Measurements from ENCODE around the gene CDC20. TPM values are rescaled to one million over a fixed set of nuclear protein-coding genes. Genes with fewer than 3 reads are reported as not detected.
A peak's percentile ranks its signal among the peaks of the same experiment; 100 is the strongest.

CDC20 gene
- total RNA-seq, 1 experiment from 2014 or later = 185 TPM

GRCh38 chr1:43376723-43377235 is 18.0 kb downstream of the CDC20 start:
- no peak overlapping the region for H3K4me3 ChIP-seq
- H3K27ac ChIP-seq = no peak overlapping the region
- H3K4me1 ChIP-seq = peaks cover 6% of the 10 kb centered on the region
- H3K36me3 ChIP-seq = no peaks in the 10 kb centered on the region
- no peaks in the 10 kb centered on the region for H3K9me3 ChIP-seq (replicated peaks)
- no peaks in the 10 kb centered on the region for H3K27me3 ChIP-seq
- DNase-seq = no peak

GRCh38 chr1:43377831-43378230 is 19.1 kb downstream of the CDC20 start:
- Histone ChIP-seq H3K4me3 (no peak overlapping the region), H3K27me3 (no peaks in the 10 kb centered on the region), H3K9me3 (replicated peaks) (no peaks in the 10 kb centered on the region), H3K27ac (no peak overlapping the region), H3K36me3 (0 out of 2 replicates have a peak, but pooled peaks cover 2% of the 10 kb centered on the region), H3K4me1 (peaks cover 17% of the 10 kb centered on the region)
- no peak for DNase-seq

GRCh38 chr1:43379476-43379875 is 20.7 kb downstream of the CDC20 start:
- Histone ChIP-seq H3K27ac (no peak overlapping the region), H3K9me3 (replicated peaks) (no peaks in the 10 kb centered on the region), H3K4me1 (peaks cover 22% of the 10 kb centered on the region), H3K27me3 (no peaks in the 10 kb centered on the region), H3K36me3 (peaks cover 4% of the 10 kb centered on the region; the same call in 1 of the 2 replicates), H3K4me3 (no peak overlapping the region)
- DNase-seq = no peak

DNA sequence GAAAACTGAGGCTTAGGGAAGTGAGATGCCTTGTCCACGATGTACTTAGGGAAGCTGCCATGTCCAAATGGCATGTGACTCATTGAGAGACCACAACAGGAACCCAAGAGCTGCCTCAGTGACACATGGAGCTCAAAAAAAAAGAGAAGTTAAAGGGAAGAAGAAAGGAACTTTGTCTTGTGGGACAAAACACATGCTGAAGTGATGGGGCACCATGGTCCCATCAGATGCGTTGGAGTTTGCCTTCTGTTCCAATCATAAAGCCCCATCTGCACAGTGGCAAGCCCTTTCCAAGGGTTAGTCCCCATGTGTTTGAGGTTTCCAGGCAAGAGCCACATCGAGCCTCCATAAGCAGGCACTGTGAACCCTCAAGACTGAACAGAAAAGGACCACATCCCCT is 22.8 kb downstream of the CDC20 start:
- Histone ChIP-seq H3K4me1 (peaks cover 22% of the 10 kb centered on the region), H3K36me3 (peaks cover 20% of the 10 kb centered on the region), H3K4me3 (no peak overlapping the region), H3K27me3 (no peaks in the 10 kb centered on the region), H3K9me3 (replicated peaks) (no peaks in the 10 kb centered on the region), H3K27ac (peak overlapping the region; percentile 59)
- DNase-seq = no peak

- DNase-seq = peak; percentile 72 to 87
- Histone ChIP-seq H3K4me1 (peaks cover 22% of the 10 kb centered on the region), H3K27me3 (no peaks in the 10 kb centered on the region), H3K36me3 (peaks cover 20% of the 10 kb centered on the region), H3K27ac (peak overlapping the region; percentile 59), H3K4me3 (no peak overlapping the region), H3K9me3 (replicated peaks) (no peaks in the 10 kb centered on the region)
These were observed 23.4 kb downstream of the CDC20 start for GRCh38 chr1:43382027-43382779.

DNA sequence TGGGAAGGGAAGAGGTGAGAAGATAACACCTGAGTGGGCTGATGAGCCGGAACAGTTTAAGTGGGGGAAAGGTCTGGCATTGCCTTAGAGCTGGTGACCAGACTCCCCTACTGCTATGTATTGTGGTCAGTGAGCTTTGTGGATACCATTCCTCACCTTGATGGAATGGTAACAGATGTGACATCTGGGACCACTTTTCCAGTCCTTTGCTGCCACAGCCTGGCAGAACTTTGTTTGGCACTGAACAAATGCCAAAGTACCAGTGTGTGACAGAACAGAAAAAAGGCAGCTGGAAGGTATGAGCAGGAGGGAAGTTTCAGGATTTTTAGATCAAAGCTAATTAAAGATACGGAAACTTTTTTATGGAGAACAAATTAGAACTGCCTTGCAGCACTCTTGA is 24.7 kb downstream of the CDC20 start:
- DNase-seq = peak; percentile 44 to 75
- Histone ChIP-seq H3K4me1 (peaks cover 22% of the 10 kb centered on the region), H3K9me3 (replicated peaks) (no peaks in the 10 kb centered on the region), H3K4me3 (no peak overlapping the region), H3K27ac (no peak overlapping the region), H3K36me3 (peaks cover 20% of the 10 kb centered on the region), H3K27me3 (no peaks in the 10 kb centered on the region)

DNA sequence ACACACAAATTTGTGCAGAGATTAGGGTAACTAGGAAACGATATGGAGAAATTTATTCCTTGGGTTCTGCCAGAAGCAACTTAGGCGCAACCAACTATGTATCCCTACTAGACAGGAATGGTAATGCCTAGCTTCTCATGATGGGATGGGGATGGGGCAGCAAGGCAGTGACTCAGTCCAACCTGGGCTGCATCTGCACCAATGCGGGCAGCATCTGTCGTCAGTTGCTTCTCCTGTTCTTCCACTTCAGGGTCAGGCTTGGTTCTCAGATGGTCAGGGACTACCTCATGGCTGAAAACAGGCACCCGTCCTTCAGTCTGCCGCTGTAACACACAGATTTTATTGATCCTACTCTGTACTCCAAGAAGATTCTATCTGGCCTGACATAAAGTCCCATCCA is 27.9 kb downstream of the CDC20 start:
- Histone ChIP-seq H3K36me3 (peaks cover 20% of the 10 kb centered on the region), H3K9me3 (replicated peaks) (no peaks in the 10 kb centered on the region), H3K4me1 (peaks cover 20% of the 10 kb centered on the region), H3K27me3 (no peaks in the 10 kb centered on the region), H3K27ac (no peak overlapping the region), H3K4me3 (no peak overlapping the region)
- DNase-seq = no peak

DNA sequence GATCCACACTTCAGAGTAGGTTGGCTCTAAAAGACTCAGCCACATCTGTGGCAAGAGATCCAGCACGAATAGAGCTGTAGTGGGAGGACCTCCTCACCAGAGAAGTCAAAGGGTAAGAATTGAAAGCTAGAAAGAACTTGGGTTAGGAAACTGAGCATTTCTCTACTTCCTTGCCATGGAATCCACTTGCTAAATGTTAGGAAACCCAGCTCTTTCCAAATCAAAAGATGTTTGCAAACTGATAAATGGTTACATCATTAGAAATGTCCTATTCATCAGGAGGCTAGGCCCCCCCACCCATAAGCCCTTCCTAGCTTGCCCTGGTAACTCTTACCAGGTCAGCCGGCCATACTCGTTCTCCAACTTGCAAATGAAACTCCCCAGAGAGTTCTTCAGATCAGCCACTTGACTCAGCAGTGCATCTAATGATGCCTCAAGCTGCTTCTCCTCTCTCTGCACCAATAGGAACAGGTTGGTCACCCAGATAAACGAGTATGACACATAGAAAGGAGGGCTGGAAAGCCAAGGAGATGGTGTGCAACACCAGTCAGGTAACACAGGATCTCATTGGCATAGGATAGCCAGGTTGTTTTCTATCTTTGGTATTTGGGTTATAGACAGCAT is 29.3 kb downstream of the CDC20 start:
- peaks cover 6% of the 10 kb centered on the region for H3K4me1 ChIP-seq
- H3K36me3 ChIP-seq = peaks cover 18% of the 10 kb centered on the region
- H3K27me3 ChIP-seq = no peaks in the 10 kb centered on the region
- no peak for DNase-seq
- H3K27ac ChIP-seq = no peak overlapping the region
- H3K4me3 ChIP-seq = no peak overlapping the region
- H3K9me3 ChIP-seq (replicated peaks) = no peaks in the 10 kb centered on the region

GRCh38 chr1:43388613-43389012 is 29.8 kb downstream of the CDC20 start:
- peak overlapping the region; percentile 76 for H3K4me3 ChIP-seq
- peak overlapping the region; percentile 75; the same call in 1 of the 2 replicates for H3K27ac ChIP-seq
- peaks cover 18% of the 10 kb centered on the region for H3K36me3 ChIP-seq

GRCh38 chr1:43389326-43390313 is 30.8 kb downstream of the CDC20 start, which contains the start of the genes MED8 and SZT2:
MED8 (minus strand) TSS chr1:43389800; CDS start chr1:43389764, 36 bp downstream.
SZT2 (plus strand) TSS chr1:43389899; CDS start chr1:43389969, 70 bp downstream.
- Histone ChIP-seq H3K27me3 (no peaks in the 10 kb centered on the region), H3K36me3 (peaks cover 14% of the 10 kb centered on the region), H3K9me3 (replicated peaks) (no peaks in the 10 kb centered on the region), H3K4me1 (peaks cover 3% of the 10 kb centered on the region; the same call in 1 of the 2 replicates), H3K27ac (peak within 1 kb of the TSS; percentile 75), H3K4me3 (peak within 1 kb of the TSS; percentile 76)
- peak; percentile 96 to 98 for DNase-seq

More at GRCh38 chr1:43388613-43389012, 29.8 kb downstream of the CDC20 start:
- Histone ChIP-seq H3K9me3 (replicated peaks) (no peaks in the 10 kb centered on the region), H3K4me1 (peaks cover 3% of the 10 kb centered on the region; the same call in 1 of the 2 replicates), H3K27me3 (no peaks in the 10 kb centered on the region)
- DNase-seq = no peak

GRCh38 chr1:43392702-43393101 is 33.9 kb downstream of the CDC20 start:
- DNase-seq = no peak
- Histone ChIP-seq H3K9me3 (replicated peaks) (no peaks in the 10 kb centered on the region), H3K27ac (no peak overlapping the region), H3K27me3 (no peaks in the 10 kb centered on the region), H3K4me1 (peaks cover 3% of the 10 kb centered on the region; the same call in 1 of the 2 replicates), H3K4me3 (no peak overlapping the region), H3K36me3 (peaks cover 4% of the 10 kb centered on the region; the same call in 1 of the 2 replicates)

- peaks cover 4% of the 10 kb centered on the region; the same call in 1 of the 2 replicates for H3K36me3 ChIP-seq
- H3K9me3 ChIP-seq (replicated peaks) = no peaks in the 10 kb centered on the region
These were observed 36.7 kb downstream of the CDC20 start for GRCh38 chr1:43395523-43395922.

GRCh38 chr1:43396059-43396458 is 37.3 kb downstream of the CDC20 start:
- Histone ChIP-seq H3K4me3 (no peak overlapping the region), H3K27ac (no peak overlapping the region), H3K27me3 (no peaks in the 10 kb centered on the region), H3K36me3 (peaks cover 4% of the 10 kb centered on the region; the same call in 1 of the 2 replicates), H3K4me1 (no peaks in the 10 kb centered on the region), H3K9me3 (replicated peaks) (no peaks in the 10 kb centered on the region)
- no peak for DNase-seq

More at GRCh38 chr1:43395523-43395922, 36.7 kb downstream of the CDC20 start:
- DNase-seq = no peak
- H3K27ac ChIP-seq = no peak overlapping the region
- no peak overlapping the region for H3K4me3 ChIP-seq
- no peaks in the 10 kb centered on the region for H3K27me3 ChIP-seq
- no peaks in the 10 kb centered on the region; the same call in 1 of the 2 replicates for H3K4me1 ChIP-seq

DNA sequence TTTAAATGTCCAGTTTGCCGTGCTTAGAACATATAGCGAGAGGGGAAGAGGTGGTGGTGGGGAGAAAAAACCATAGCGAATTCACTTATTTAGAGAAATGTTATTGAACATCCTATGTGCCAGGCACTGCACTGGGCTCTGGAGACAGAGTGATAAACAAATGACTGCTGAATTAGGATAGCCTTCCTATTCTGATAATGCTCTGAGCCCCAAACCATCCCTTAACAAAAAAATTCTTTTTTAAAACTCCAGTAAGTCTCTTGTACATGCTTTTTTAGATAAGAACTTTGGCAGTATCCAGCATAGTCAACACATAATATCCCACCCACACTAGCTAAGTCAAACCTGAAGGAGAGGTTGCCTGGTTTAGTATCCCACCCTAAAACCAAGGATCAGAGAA is 39.4 kb downstream of the CDC20 start:
- Histone ChIP-seq H3K4me3 (no peak overlapping the region), H3K27me3 (no peaks in the 10 kb centered on the region), H3K9me3 (replicated peaks) (no peaks in the 10 kb centered on the region), H3K4me1 (no peaks in the 10 kb centered on the region), H3K36me3 (peaks cover 4% of the 10 kb centered on the region; the same call in 1 of the 2 replicates), H3K27ac (no peak overlapping the region)
- DNase-seq = no peak

All from SJCRH30 (cell line).